Natural killer cell (primary cell): ENCODE measurements around the gene FOXI2. TPM values are rescaled to one million over a fixed set of nuclear protein-coding genes. Genes with fewer than 3 reads are reported as not detected.

Experiments
- ATAC-seq, 3 donors: fragments of 150-1000 bp in 2 of 3; fragments of 200-7000 bp in 1 of 3; cut with Tn5 transposase; 1 replicate in 1 of 3; 2 replicates in 2 of 3; pipeline ENCODE4 v1.10.0; 2021; ENCODE audit warnings: mild to moderate bottlenecking in 2 of 3, moderate library complexity in 2 of 3
- DNase-seq, 2 donors: peaks; one replicate each; pipeline versions ENCODE4 v3.0.0 to v3.0.0-alpha.2; 2013 to 2021; ENCODE audit warnings: mixed read lengths in 1 of 2
- H3K27ac ChIP-seq: one replicate; pipeline ENCODE4 v1.5.1; 2013; ENCODE audit warnings: mild to moderate bottlenecking, low read length
- H3K27me3 ChIP-seq: one replicate; pipeline ENCODE4 v1.6.1; 2013; ENCODE audit warnings: low read length; ENCODE audit not compliant: control insufficient read depth, insufficient read depth
- H3K36me3 ChIP-seq: one replicate; pipeline ENCODE4 v1.6.1; 2013; ENCODE audit warnings: low read length; ENCODE audit not compliant: control insufficient read depth, insufficient read depth
- H3K4me1 ChIP-seq: one replicate; pipeline ENCODE4 v1.6.1; 2013; ENCODE audit warnings: low read length; ENCODE audit not compliant: control insufficient read depth, insufficient read depth
- H3K4me3 ChIP-seq: one replicate; pipeline ENCODE4 v1.5.1; 2013; ENCODE audit warnings: low read length
- H3K9me3 ChIP-seq: one replicate; pipeline ENCODE4 v1.6.1; 2013; ENCODE audit warnings: low read length; ENCODE audit not compliant: control insufficient read depth, insufficient read depth
- H3K27ac Mint-ChIP-seq, 2 donors: one replicate each; pipeline ENCODE4 v1.8.0; 2022; ENCODE audit warnings: mild to moderate bottlenecking in 2 of 2, mixed read lengths in 2 of 2, moderate library complexity in 1 of 2
- H3K27me3 Mint-ChIP-seq, 2 donors: one replicate each; pipeline ENCODE4 v1.8.0; 2022; ENCODE audit warnings: low read depth in 2 of 2, mixed read lengths in 2 of 2
- H3K36me3 Mint-ChIP-seq: one replicate; pipeline ENCODE4 v1.8.0; 2022; ENCODE audit warnings: mixed read lengths
- H3K4me1 Mint-ChIP-seq, 2 donors: one replicate each; pipeline ENCODE4 v1.8.0; 2022; ENCODE audit warnings: mixed read lengths in 2 of 2
- H3K4me3 Mint-ChIP-seq: one replicate; pipeline ENCODE4 v1.8.0; 2022; ENCODE audit warnings: mild to moderate bottlenecking, moderate library complexity, mixed read lengths
- H3K9me3 Mint-ChIP-seq, 2 donors: one replicate each; pipeline ENCODE4 v1.8.0; 2022; ENCODE audit warnings: mixed read lengths in 2 of 2
- WGBS: methylation state at CpG from one replicate; pipeline ENCODE4 v1.1.7; 2013; ENCODE audit warnings: missing lambda C conversion rate; ENCODE audit not compliant: insufficient coverage; 5-methylcytosine and 5-hydroxymethylcytosine counted together
- intact Hi-C: fragments of 100-400 bp; cut with micrococcal nuclease; formaldehyde crosslinking; loops from one replicate; pipeline ENCODE4 v1.14.2; 2022
- total RNA-seq, 4 donors: library from RNA; stranded (reverse); fragments of 120-200 nt in 1 of 4; gene quantifications; one replicate each; pipeline versions ENCODE4 v1.2.3 to v1.2.4, GENCODE V29; 2013 to 2022
- TF ChIP-seq, protein P1 (sequence below): fragments of 200-600 bp; IDR thresholded peaks from one replicate; pipeline ENCODE4 v1.8.0; 2022; ENCODE audit warnings: antibody characterized with exemption

FOXI2 gene
- total RNA-seq, 3 donors from 2014 or later (not counting 1 experiment from before 2014, with no cell fraction given), result not detected

GRCh38 chr10:127736222-127736914 is 617 bp upstream of the FOXI2 start:
- Histone ChIP-seq H3K27ac (no peak overlapping the region), H3K4me1 (no peaks in the 10 kb centered on the region), H3K9me3 (peaks cover 5% of the 10 kb centered on the region), H3K27me3 (peaks cover 20% of the 10 kb centered on the region), H3K4me3 (no peak overlapping the region), H3K36me3 (no peaks in the 10 kb centered on the region)
- ATAC-seq (no peak), DNase-seq (no peak)
- intact Hi-C loops, result no loop called here
- WGBS, result 5% methylated on average over 66 of the region's 66 CpGs
- TF ChIP-seq, protein P1, sequence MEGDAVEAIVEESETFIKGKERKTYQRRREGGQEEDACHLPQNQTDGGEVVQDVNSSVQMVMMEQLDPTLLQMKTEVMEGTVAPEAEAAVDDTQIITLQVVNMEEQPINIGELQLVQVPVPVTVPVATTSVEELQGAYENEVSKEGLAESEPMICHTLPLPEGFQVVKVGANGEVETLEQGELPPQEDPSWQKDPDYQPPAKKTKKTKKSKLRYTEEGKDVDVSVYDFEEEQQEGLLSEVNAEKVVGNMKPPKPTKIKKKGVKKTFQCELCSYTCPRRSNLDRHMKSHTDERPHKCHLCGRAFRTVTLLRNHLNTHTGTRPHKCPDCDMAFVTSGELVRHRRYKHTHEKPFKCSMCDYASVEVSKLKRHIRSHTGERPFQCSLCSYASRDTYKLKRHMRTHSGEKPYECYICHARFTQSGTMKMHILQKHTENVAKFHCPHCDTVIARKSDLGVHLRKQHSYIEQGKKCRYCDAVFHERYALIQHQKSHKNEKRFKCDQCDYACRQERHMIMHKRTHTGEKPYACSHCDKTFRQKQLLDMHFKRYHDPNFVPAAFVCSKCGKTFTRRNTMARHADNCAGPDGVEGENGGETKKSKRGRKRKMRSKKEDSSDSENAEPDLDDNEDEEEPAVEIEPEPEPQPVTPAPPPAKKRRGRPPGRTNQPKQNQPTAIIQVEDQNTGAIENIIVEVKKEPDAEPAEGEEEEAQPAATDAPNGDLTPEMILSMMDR, result no peak
- Mint-ChIP-seq H3K27ac (no peak overlapping the region), H3K4me3 (no peak overlapping the region), H3K36me3 (no peaks in the 10 kb centered on the region), H3K9me3 (peaks cover 0 to 2% of the 10 kb centered on the region in 2 donors), H3K27me3 (peaks cover 33 to 39% of the 10 kb centered on the region in 2 donors), H3K4me1 (no peaks in the 10 kb centered on the region)

DNA sequence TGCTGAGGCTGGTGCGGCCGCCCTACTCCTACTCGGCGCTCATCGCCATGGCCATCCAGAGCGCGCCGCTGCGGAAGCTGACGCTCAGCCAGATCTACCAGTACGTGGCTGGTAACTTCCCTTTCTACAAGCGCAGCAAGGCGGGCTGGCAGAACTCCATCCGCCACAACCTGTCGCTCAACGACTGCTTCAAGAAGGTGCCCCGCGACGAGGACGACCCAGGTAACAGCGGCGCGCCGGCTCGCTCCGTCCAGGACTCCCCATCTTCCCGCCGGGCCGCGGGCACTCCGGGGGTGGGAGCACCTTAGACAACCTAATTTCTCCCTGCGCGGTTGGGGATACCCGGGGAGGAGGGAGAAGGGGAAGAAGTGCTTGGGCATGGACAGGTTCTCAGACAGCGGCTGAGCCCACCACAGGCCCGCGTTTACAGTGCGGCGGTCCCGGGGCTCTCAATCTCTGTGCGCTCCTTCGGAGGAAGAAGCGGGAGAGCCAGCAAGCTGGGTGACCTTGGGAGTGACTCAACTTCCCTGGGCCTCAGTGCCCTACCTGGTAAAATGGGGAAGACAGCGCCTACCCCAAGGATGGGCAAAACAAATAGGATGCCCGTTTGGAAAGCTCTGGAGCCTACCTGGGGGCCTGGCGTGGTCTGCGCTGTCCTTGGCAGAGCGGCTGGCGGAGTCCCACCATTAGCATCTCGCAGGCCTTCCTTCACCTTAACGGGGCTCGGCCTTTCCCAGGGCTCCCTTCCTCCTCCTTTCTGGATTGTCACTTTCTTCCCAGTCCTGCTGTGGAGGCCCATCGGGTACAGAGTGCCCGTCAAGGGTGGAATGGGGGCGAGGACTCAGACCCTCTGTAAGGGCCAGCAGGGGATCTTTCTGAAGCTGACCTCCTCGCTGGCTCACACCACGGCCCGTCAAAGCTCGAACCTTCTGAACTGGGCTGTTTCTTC is 852 bp downstream of the FOXI2 start:
- Histone ChIP-seq H3K27ac (no peak overlapping the region), H3K4me1 (no peaks in the 10 kb centered on the region), H3K27me3 (peaks cover 20% of the 10 kb centered on the region), H3K9me3 (peaks cover 5% of the 10 kb centered on the region), H3K4me3 (no peak overlapping the region), H3K36me3 (no peaks in the 10 kb centered on the region)
- Mint-ChIP-seq H3K36me3 (no peaks in the 10 kb centered on the region), H3K27ac (no peak overlapping the region), H3K27me3 (peaks cover 24 to 31% of the 10 kb centered on the region in 2 donors), H3K9me3 (peaks cover 0 to 2% of the 10 kb centered on the region in 2 donors), H3K4me3 (no peak overlapping the region), H3K4me1 (no peaks in the 10 kb centered on the region)
- 20% methylated on average over 59 of the region's 59 CpGs for WGBS
- TF ChIP-seq, protein P1, result no peak
- intact Hi-C loops, result no loop called here
- DNase-seq, result no peak
- no peak for ATAC-seq

- H3K27me3 Mint-ChIP-seq, result peaks cover 21% of the 10 kb centered on the region in 2 donors
Observed at GRCh38 chr10:127738512-127739424, 1.8 kb downstream of the FOXI2 start.

More at GRCh38 chr10:127738512-127739424, 1.8 kb downstream of the FOXI2 start:
- intact Hi-C loops, result no loop called here
- no peak overlapping the region for H3K27ac ChIP-seq
- H3K27me3 ChIP-seq, result peaks cover 20% of the 10 kb centered on the region
- H3K27ac Mint-ChIP-seq, result no peak overlapping the region
- H3K36me3 Mint-ChIP-seq, result no peaks in the 10 kb centered on the region
- TF ChIP-seq, protein P1, result no peak
- H3K9me3 ChIP-seq, result peaks cover 5% of the 10 kb centered on the region
- H3K4me1 Mint-ChIP-seq, result no peaks in the 10 kb centered on the region
- H3K9me3 Mint-ChIP-seq, result peaks cover 0 to 2% of the 10 kb centered on the region in 2 donors
- no peak overlapping the region for H3K4me3 ChIP-seq
- no peaks in the 10 kb centered on the region for H3K36me3 ChIP-seq
- 77% methylated on average over 59 of the region's 59 CpGs for WGBS
- no peak for DNase-seq
- H3K4me1 ChIP-seq, result no peaks in the 10 kb centered on the region
- ATAC-seq, result no peak
- no peak overlapping the region for H3K4me3 Mint-ChIP-seq
